Transverse colon (tissue), 4 donors: Measurements from ENCODE around the gene WRNIP1.

Experiments
- EP300 ChIP-seq: sonication (generic); formaldehyde crosslinking; IDR thresholded peaks from one replicate; pipeline ENCODE4 v1.6.1; 2017; ENCODE audit warnings: antibody characterized with exemption, low read depth
- POLR2A ChIP-seq: fragments of 450-650 bp; IDR thresholded peaks from one replicate; pipeline ENCODE4 v1.6.1; 2016; ENCODE audit warnings: antibody characterized with exemption, mild to moderate bottlenecking, moderate library complexity
- POLR2AphosphoS5 ChIP-seq, 3 donors: sonication (generic); formaldehyde crosslinking; IDR thresholded peaks; one replicate each; pipeline ENCODE4 v1.6.1; 2016; ENCODE audit warnings: antibody characterized with exemption in 3 of 3
- TF ChIP-seq, protein P1 (sequence below), 5 experiments: fragments of 200-600 bp in 3 of 5; fragments of 450-650 bp in 2 of 5; sonication (generic) in 3 of 5; IDR thresholded peaks; 1 replicate in 2 of 5; 2 replicates in 3 of 5; pipeline ENCODE4 v1.5.1; 2016 to 2017; ENCODE audit warnings: antibody characterized with exemption in 5 of 5, inconsistent platforms in 3 of 5, mild to moderate bottlenecking in 2 of 5, moderate library complexity in 1 of 5

GRCh38 chr6:2719093-2719455 is 46.1 kb upstream of the WRNIP1 start:
- TF ChIP-seq, protein P1, sequence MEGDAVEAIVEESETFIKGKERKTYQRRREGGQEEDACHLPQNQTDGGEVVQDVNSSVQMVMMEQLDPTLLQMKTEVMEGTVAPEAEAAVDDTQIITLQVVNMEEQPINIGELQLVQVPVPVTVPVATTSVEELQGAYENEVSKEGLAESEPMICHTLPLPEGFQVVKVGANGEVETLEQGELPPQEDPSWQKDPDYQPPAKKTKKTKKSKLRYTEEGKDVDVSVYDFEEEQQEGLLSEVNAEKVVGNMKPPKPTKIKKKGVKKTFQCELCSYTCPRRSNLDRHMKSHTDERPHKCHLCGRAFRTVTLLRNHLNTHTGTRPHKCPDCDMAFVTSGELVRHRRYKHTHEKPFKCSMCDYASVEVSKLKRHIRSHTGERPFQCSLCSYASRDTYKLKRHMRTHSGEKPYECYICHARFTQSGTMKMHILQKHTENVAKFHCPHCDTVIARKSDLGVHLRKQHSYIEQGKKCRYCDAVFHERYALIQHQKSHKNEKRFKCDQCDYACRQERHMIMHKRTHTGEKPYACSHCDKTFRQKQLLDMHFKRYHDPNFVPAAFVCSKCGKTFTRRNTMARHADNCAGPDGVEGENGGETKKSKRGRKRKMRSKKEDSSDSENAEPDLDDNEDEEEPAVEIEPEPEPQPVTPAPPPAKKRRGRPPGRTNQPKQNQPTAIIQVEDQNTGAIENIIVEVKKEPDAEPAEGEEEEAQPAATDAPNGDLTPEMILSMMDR (IDR thresholded peaks at IDR 0.05): no peak
- no peak for TF ChIP-seq EP300
- no peak for TF ChIP-seq POLR2A
- no peak for TF ChIP-seq POLR2AphosphoS5 (IDR thresholded peaks at IDR 0.05)
